C4-2B (cell line): ENCODE measurements around the gene PRCD.

Experiments used
- H3K27ac ChIP-seq: fragments of 450-650 bp; 2 replicates; pipeline ENCODE4 v1.5.1; 2017
- CTCF ChIP-seq: fragments of 450-650 bp; conservative IDR thresholded peaks from 2 replicates; pipeline ENCODE4 v1.5.1; 2017; ENCODE audit warnings: mild to moderate bottlenecking
- ZFX ChIP-seq: fragments of 450-650 bp; IDR thresholded peaks from 2 replicates; pipeline ENCODE4 v1.6.1; 2017

PRCD gene

GRCh38 chr17:76539631-76540271 is at the start of gene PRCD:
Gene PRCD, plus strand, starts transcription at chr17:76540044. Its CDS starts 98 bp downstream, at chr17:76540142.
- H3K27ac ChIP-seq, result peak within 1 kb of the TSS; percentile 53
- no peak for TF ChIP-seq ZFX
- TF ChIP-seq CTCF, result no peak

- H3K27ac ChIP-seq, result no peak overlapping the region
- TF ChIP-seq ZFX, result no peak
- TF ChIP-seq CTCF, result no peak
Observed at GRCh38 chr17:76490112-76490710, 49.6 kb upstream of the PRCD start.

GRCh38 chr17:76491271-76492122 is 48.3 kb upstream of the PRCD start:
- TF ChIP-seq ZFX, result no peak
- TF ChIP-seq CTCF, result no peak
- no peak overlapping the region for H3K27ac ChIP-seq

GRCh38 chr17:76492123-76492988 is 47.5 kb upstream of the PRCD start:
- H3K27ac ChIP-seq, result no peak overlapping the region
- TF ChIP-seq CTCF (no peak), ZFX (no peak)

GRCh38 chr17:76492989-76493501 is 46.8 kb upstream of the PRCD start:
- no peak overlapping the region for H3K27ac ChIP-seq
- TF ChIP-seq ZFX, result no peak
- TF ChIP-seq CTCF, result no peak

- TF ChIP-seq ZFX (no peak), CTCF (no peak)
- no peak overlapping the region for H3K27ac ChIP-seq
Observed at GRCh38 chr17:76493505-76494167, 46.2 kb upstream of the PRCD start.
